HCT116 (cell line): ENCODE data around the gene MZB1.

Experiments
- CTCF ChIP-seq, 3 experiments: fragments of 200-600 bp in 1 of 3; sonication (generic) in 1 of 3; IDR thresholded peaks in 2 of 3; conservative IDR thresholded peaks in 1 of 3; 2 replicates each; pipeline ENCODE4 v1.5.1; 2012 to 2017; ENCODE audit warnings: low read depth in 2 of 3, low read length in 2 of 3, antibody characterized with exemption in 1 of 3, borderline replicate concordance in 1 of 3, control low read depth in 1 of 3, mild to moderate bottlenecking in 1 of 3, mixed read lengths in 1 of 3, mixed run types in 1 of 3, moderate library complexity in 1 of 3; ENCODE audit not compliant: insufficient read depth in 1 of 3
- ELF1 ChIP-seq: IDR thresholded peaks from 2 replicates; pipeline ENCODE4 v1.6.1; 2012; ENCODE audit warnings: low read depth, borderline replicate concordance
- EZH2 ChIP-seq: fragments of 200-600 bp; sonication (generic); IDR thresholded peaks from 2 replicates; pipeline ENCODE4 v1.6.1; 2017; ENCODE audit warnings: antibody characterized with exemption, mixed run types
- POLR2A ChIP-seq: IDR thresholded peaks from 2 replicates; pipeline ENCODE4 v1.7.0; 2011; ENCODE audit warnings: borderline replicate concordance; ENCODE audit not compliant: insufficient read depth, insufficient read length; ENCODE audit errors: extremely low read depth
- POLR2AphosphoS5 ChIP-seq: IDR thresholded peaks from 2 replicates; pipeline ENCODE4 v1.6.1; 2011; ENCODE audit warnings: mild to moderate bottlenecking, low read depth, low read length, moderate library complexity
- SIN3A ChIP-seq: IDR thresholded peaks from 2 replicates; pipeline ENCODE4 v1.6.1; 2012; ENCODE audit warnings: low read depth
- TF ChIP-seq, protein P1 (sequence below): IDR thresholded peaks from 2 replicates; pipeline ENCODE4 v1.6.1; 2011; ENCODE audit warnings: mild to moderate bottlenecking, low read length, moderate library complexity; ENCODE audit not compliant: insufficient replicate concordance; ENCODE audit errors: extremely low read depth

DNA sequence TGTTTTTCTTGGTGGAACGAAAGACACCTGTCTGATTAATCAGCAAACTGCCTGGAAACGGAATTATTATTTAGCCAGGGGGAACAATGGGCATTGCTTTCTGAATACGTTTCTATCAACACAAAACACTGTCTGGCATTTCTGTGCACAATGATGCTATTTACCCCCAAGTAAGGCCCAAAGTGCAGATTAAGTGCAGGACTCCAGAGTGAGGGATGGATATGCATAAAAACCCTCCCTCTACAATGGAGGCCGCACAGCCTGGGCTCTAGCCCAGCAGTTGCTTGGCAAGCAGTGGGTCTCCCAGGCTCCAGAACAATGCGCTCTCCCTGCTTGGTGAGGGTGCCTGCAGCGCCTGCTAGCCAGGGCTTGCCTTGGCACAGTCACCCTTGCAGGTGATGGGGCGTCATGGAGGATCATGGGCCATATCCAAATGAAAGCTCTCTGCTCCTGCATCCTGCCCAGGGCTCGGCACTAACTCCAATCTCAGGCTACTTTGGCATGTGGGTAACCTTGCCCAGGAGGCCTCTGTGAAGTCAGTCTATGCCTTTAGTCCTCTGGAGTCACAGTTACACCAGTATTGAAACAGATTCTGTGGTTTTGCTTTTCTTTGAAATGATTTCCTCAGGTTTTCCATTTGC is 25.6 kb upstream of the MZB1 start:
- TF ChIP-seq, protein P1, sequence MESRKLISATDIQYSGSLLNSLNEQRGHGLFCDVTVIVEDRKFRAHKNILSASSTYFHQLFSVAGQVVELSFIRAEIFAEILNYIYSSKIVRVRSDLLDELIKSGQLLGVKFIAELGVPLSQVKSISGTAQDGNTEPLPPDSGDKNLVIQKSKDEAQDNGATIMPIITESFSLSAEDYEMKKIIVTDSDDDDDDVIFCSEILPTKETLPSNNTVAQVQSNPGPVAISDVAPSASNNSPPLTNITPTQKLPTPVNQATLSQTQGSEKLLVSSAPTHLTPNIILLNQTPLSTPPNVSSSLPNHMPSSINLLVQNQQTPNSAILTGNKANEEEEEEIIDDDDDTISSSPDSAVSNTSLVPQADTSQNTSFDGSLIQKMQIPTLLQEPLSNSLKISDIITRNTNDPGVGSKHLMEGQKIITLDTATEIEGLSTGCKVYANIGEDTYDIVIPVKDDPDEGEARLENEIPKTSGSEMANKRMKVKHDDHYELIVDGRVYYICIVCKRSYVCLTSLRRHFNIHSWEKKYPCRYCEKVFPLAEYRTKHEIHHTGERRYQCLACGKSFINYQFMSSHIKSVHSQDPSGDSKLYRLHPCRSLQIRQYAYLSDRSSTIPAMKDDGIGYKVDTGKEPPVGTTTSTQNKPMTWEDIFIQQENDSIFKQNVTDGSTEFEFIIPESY = no peak
- TF ChIP-seq ELF1 (no peak), SIN3A (no peak), EZH2 (no peak), POLR2AphosphoS5 (no peak), POLR2A (no peak), CTCF (IDR thresholded peaks at IDR 0.05 in 2 of 3, conservative IDR thresholded peaks at IDR 0.05 in 1 of 3; ENCODE audit: borderline replicate concordance in 1 of 3, insufficient read depth in 1 of 3, low read depth in 2 of 3, low read length in 2 of 3) (no peak)
